HepG2 (cell line): Measurements from ENCODE around the gene U2AF2. TPM values are rescaled to one million over a fixed set of nuclear protein-coding genes. Genes with fewer than 3 reads are reported as not detected.

ENCODE experiments used
- ATF3 ChIP-seq: sonication (generic); formaldehyde crosslinking; IDR thresholded peaks from 2 replicates; pipeline ENCODE4 v1.4.0; 2020; ENCODE audit warnings: missing genetic modification reagents
- FOXP4 ChIP-seq: sonication (generic); formaldehyde crosslinking; IDR thresholded peaks from 2 replicates; pipeline ENCODE4 v1.4.0; 2020; ENCODE audit warnings: missing genetic modification reagents
- GLI4 ChIP-seq: sonication (generic); formaldehyde crosslinking; IDR thresholded peaks from 2 replicates; pipeline ENCODE4 v1.5.1; 2020; ENCODE audit warnings: missing genetic modification reagents, mild to moderate bottlenecking, moderate library complexity, borderline replicate concordance
- HINFP ChIP-seq: sonication (generic); formaldehyde crosslinking; IDR thresholded peaks from 2 replicates; pipeline ENCODE4 v1.4.0; 2020; ENCODE audit warnings: low read depth, mild to moderate bottlenecking, missing genetic modification reagents
- MTA3 ChIP-seq: sonication (generic); formaldehyde crosslinking; IDR thresholded peaks from 2 replicates; pipeline ENCODE4 v1.4.0; 2020; ENCODE audit warnings: missing genetic modification reagents
- SKI ChIP-seq: fragments of 450-650 bp; IDR thresholded peaks from one replicate; pipeline ENCODE4 v1.6.1; 2018; ENCODE audit warnings: mild to moderate bottlenecking; ENCODE audit not compliant: partially characterized antibody
- SMYD3 ChIP-seq: sonication (generic); formaldehyde crosslinking; IDR thresholded peaks from 2 replicates; pipeline ENCODE4 v1.8.1; 2023; ENCODE audit warnings: mild to moderate bottlenecking, missing genetic modification reagents
- SNAPC2 ChIP-seq: sonication (generic); formaldehyde crosslinking; IDR thresholded peaks from 2 replicates; pipeline ENCODE4 v1.8.1; 2022; ENCODE audit warnings: mild to moderate bottlenecking, missing genetic modification reagents
- TFAP4 ChIP-seq: sonication (generic); IDR thresholded peaks from 2 replicates; pipeline ENCODE4 v1.6.1; 2016; ENCODE audit warnings: low read depth, borderline replicate concordance
- ZBTB33 ChIP-seq: sonication (generic); formaldehyde crosslinking; IDR thresholded peaks from 2 replicates; pipeline ENCODE4 v1.4.0; 2020; ENCODE audit warnings: missing genetic modification reagents
- ZBTB7B ChIP-seq: sonication (generic); formaldehyde crosslinking; IDR thresholded peaks from 2 replicates; pipeline ENCODE4 v1.4.0; 2020; ENCODE audit warnings: missing genetic modification reagents
- ZC3H13 ChIP-seq: sonication (generic); formaldehyde crosslinking; IDR thresholded peaks from 2 replicates; pipeline ENCODE4 v1.8.1; 2023; ENCODE audit warnings: mild to moderate bottlenecking, missing genetic modification reagents, moderate library complexity
- ZFP41 ChIP-seq: sonication (generic); formaldehyde crosslinking; IDR thresholded peaks from 2 replicates; pipeline ENCODE4 v1.4.0; 2020; ENCODE audit warnings: mild to moderate bottlenecking, missing genetic modification reagents, borderline replicate concordance
- ZKSCAN8 ChIP-seq: IDR thresholded peaks from 2 replicates; pipeline ENCODE4 v1.6.1; 2016; ENCODE audit warnings: borderline replicate concordance, missing genetic modification reagents, missing compliant biosample characterization
- ZNF207 ChIP-seq: fragments of 450-650 bp; IDR thresholded peaks from 2 replicates; pipeline ENCODE4 v1.6.1; 2016; ENCODE audit warnings: antibody characterized with exemption, borderline replicate concordance
- ZNF574 ChIP-seq: sonication (generic); formaldehyde crosslinking; IDR thresholded peaks from 2 replicates; pipeline ENCODE4 v1.4.0; 2020; ENCODE audit warnings: missing genetic modification reagents
- ZNF678 ChIP-seq: sonication (generic); formaldehyde crosslinking; IDR thresholded peaks from 2 replicates; pipeline ENCODE4 v1.4.0; 2020; ENCODE audit warnings: mild to moderate bottlenecking, missing genetic modification reagents
- ZSCAN21 ChIP-seq: sonication (generic); formaldehyde crosslinking; IDR thresholded peaks from 2 replicates; pipeline ENCODE4 v1.8.0; 2022; ENCODE audit warnings: mild to moderate bottlenecking, missing genetic modification reagents, moderate library complexity, borderline replicate concordance
- ZSCAN22 ChIP-seq: sonication (generic); formaldehyde crosslinking; IDR thresholded peaks from 2 replicates; pipeline ENCODE4 v1.4.0; 2020; ENCODE audit warnings: mild to moderate bottlenecking, missing genetic modification reagents
- polyA plus RNA-seq, 8 experiments: library from polyadenylated mRNA; depleted of rRNA in 3 of 8; stranded (reverse) in 7 of 8; unstranded in 1 of 8; fragments of >200 nt; fragmentation: Illumina TruSeq in 4 of 8; extraction: Trizol in 4 of 8; gene quantifications; 2 replicates each; pipeline versions ENCODE4 v1.2.1 to v1.2.3, GENCODE V29; 2011 to 2016; ENCODE audit warnings: low read depth in 4 of 8, missing spikeins in 1 of 8, mixed read lengths in 1 of 8; ENCODE audit not compliant: insufficient read depth in 1 of 8
- total RNA-seq, 5 experiments: library from RNA; depleted of rRNA; stranded (reverse); fragments of >200 nt; fragmentation: Illumina TruSeq; extraction: Trizol; gene quantifications; 2 replicates each; pipeline ENCODE4 v1.2.3, GENCODE V29; 2016; ENCODE audit warnings: low read depth in 1 of 5

The U2AF2 gene
- total and polyA plus RNA-seq, 2 of the 13 experiments (the other 11 are each of a cell fraction or from before 2014, with no cell fraction given), result 84.3 to 124 TPM

- TF ChIP-seq ZBTB33 (CRISPR knock-in tag) (no peak), MTA3 (CRISPR knock-in tag) (no peak), ZNF678 (CRISPR knock-in tag) (no peak), SNAPC2 (no peak), HINFP (CRISPR knock-in tag) (peak; percentile 60; the same call in 1 of the 2 replicates), GLI4 (CRISPR knock-in tag) (no peak), ATF3 (no peak), TFAP4 (no peak; the same call in 1 of the 2 replicates), FOXP4 (CRISPR knock-in tag) (no peak; the same call in 1 of the 2 replicates), ZFP41 (CRISPR knock-in tag) (no peak), SMYD3 (CRISPR knock-in tag) (no peak), ZBTB7B (CRISPR knock-in tag) (no peak), ZNF574 (CRISPR knock-in tag) (peak; percentile 28; the same call in 1 of the 2 replicates), ZSCAN21 (CRISPR knock-in tag) (peak; percentile 67; the same call in 1 of the 2 replicates), ZNF207 (no peak), SKI (peak; percentile 52), ZSCAN22 (CRISPR knock-in tag) (no peak), ZC3H13 (CRISPR knock-in tag) (no peak), ZKSCAN8 (CRISPR knock-in tag) (no peak)
Measured at GRCh38 chr19:55683449-55684261, 28.8 kb downstream of the U2AF2 start (continued).
